Endothelial cell of umbilical vein (primary cell): ENCODE results near the gene PEMT. TPM values are rescaled to one million over a fixed set of nuclear protein-coding genes. Genes with fewer than 3 reads are reported as not detected.

Source experiments
- BruUV-seq: library from RNA; stranded (reverse); fragments of 400-500 nt; replicated peaks from 2 replicates; lab custom pipeline; 2021; lab: Mats Ljungman, UMichigan
- CTCF ChIA-PET: fragments of 300-600, 350-600 bp; sonication (Branson Sonifier 250); formaldehyde crosslinking; loops from one replicate; lab custom pipeline; 2021; ENCODE audit warnings: antibody characterized with exemption, inconsistent platforms; lab: Charles Lee
- POLR2A ChIA-PET: fragments of 300-600, 350-600 bp; sonication (Branson Sonifier 250); formaldehyde crosslinking; loops from one replicate; lab custom pipeline; 2021; ENCODE audit warnings: antibody characterized with exemption, inconsistent platforms; lab: Charles Lee
- DNase-seq: peaks from one replicate; pipeline ENCODE4 v3.0.0-alpha.2; 2011; ENCODE audit warnings: low read depth, low spot score
- FAIRE-seq: peaks from 2 replicates; lab custom pipeline; 2011; peaks lifted over from hg19 to GRCh38; lab: Jason Lieb, UNC
- H2AFZ ChIP-seq: 2 replicates; pipeline ENCODE4 v1.6.0; 2012; ENCODE audit warnings: low read depth, low read length, control low read depth, inconsistent platforms
- H3K27ac ChIP-seq: 2 replicates; pipeline ENCODE4 v1.5.1; 2011; ENCODE audit warnings: low read depth, mild to moderate bottlenecking, control low read depth, low read length, moderate library complexity; ENCODE audit not compliant: insufficient read depth
- H3K27me3 ChIP-seq, 2 experiments: 2 replicates each; pipeline versions ENCODE4 v1.6.0 to v1.6.1; 2011; ENCODE audit warnings: low read length in 2 of 2, mixed read lengths in 1 of 2; ENCODE audit not compliant: control insufficient read depth in 2 of 2, insufficient read depth in 2 of 2
- H3K36me3 ChIP-seq, 2 experiments: 2 replicates in 1 of 2; 3 replicates in 1 of 2; pipeline ENCODE4 v1.5.1; 2011; ENCODE audit warnings: low read length in 2 of 2, mild to moderate bottlenecking in 1 of 2, moderate library complexity in 1 of 2; ENCODE audit not compliant: control insufficient read depth in 2 of 2, insufficient read depth in 2 of 2; ENCODE audit errors: extremely low read depth in 1 of 2
- H3K4me1 ChIP-seq: 3 replicates; pipeline ENCODE4 v1.5.1; 2011; ENCODE audit warnings: mild to moderate bottlenecking, low read length; ENCODE audit not compliant: control insufficient read depth, insufficient read depth; ENCODE audit errors: extremely low read depth
- H3K4me2 ChIP-seq: 2 replicates; pipeline ENCODE4 v1.6.1; 2011; ENCODE audit warnings: low read length, control low read depth, mixed read lengths; ENCODE audit not compliant: insufficient read depth
- H3K4me3 ChIP-seq, 3 experiments: fragments of 200-600 bp in 1 of 3; sonication (generic), shearing (Covaris generic) in 1 of 3; replicated peaks in 1 of 3; 2 replicates each; pipeline ENCODE4 v1.5.1; 2011 to 2016; ENCODE audit warnings: control low read depth in 3 of 3, low read length in 3 of 3, mild to moderate bottlenecking in 2 of 3, inconsistent platforms in 1 of 3, low read depth in 1 of 3, moderate library complexity in 1 of 3; ENCODE audit not compliant: insufficient read depth in 1 of 3
- H3K79me2 ChIP-seq: 2 replicates; pipeline ENCODE4 v1.6.0; 2012; ENCODE audit warnings: low read length, inconsistent platforms; ENCODE audit not compliant: control insufficient read depth, insufficient read depth
- H3K9ac ChIP-seq: replicated peaks from 2 replicates; pipeline ENCODE3; 2011; ENCODE audit warnings: low read length, control low read depth; ENCODE audit not compliant: insufficient read depth; ENCODE audit errors: extremely low read depth
- H3K9me1 ChIP-seq: replicated peaks from 3 replicates; pipeline ENCODE4 v1.6.0; 2011; ENCODE audit warnings: mild to moderate bottlenecking, low read length; ENCODE audit not compliant: control insufficient read depth, insufficient read depth; ENCODE audit errors: extremely low read depth
- H3K9me3 ChIP-seq: replicated peaks from 2 replicates; pipeline ENCODE4 v1.5.1; 2012; ENCODE audit warnings: low read length, inconsistent platforms; ENCODE audit not compliant: control insufficient read depth, insufficient read depth
- H4K20me1 ChIP-seq: replicated peaks from 2 replicates; pipeline ENCODE3; 2011; ENCODE audit warnings: mild to moderate bottlenecking, low read length; ENCODE audit not compliant: control insufficient read depth, insufficient read depth; ENCODE audit errors: extremely low read depth
- EZH2 ChIP-seq: IDR thresholded peaks from 2 replicates; pipeline ENCODE4 v1.6.1; 2012; ENCODE audit warnings: borderline replicate concordance, low read depth, mild to moderate bottlenecking, moderate library complexity, low read length, inconsistent platforms; ENCODE audit not compliant: severe bottlenecking
- FOS ChIP-seq: IDR thresholded peaks from 2 replicates; pipeline ENCODE4 v1.6.1; 2011; ENCODE audit warnings: mild to moderate bottlenecking, low read length, moderate library complexity, borderline replicate concordance; ENCODE audit not compliant: insufficient read depth
- GATA2 ChIP-seq: IDR thresholded peaks from 2 replicates; pipeline ENCODE4 v1.7.0; 2011; ENCODE audit warnings: low read depth, mild to moderate bottlenecking, moderate library complexity, mixed read lengths, low read length; ENCODE audit not compliant: insufficient read length, insufficient read depth
- JUN ChIP-seq: IDR thresholded peaks from 2 replicates; pipeline ENCODE4 v1.6.1; 2011; ENCODE audit warnings: borderline replicate concordance, low read depth; ENCODE audit not compliant: insufficient read length, insufficient read depth
- MYC ChIP-seq: IDR thresholded peaks from one replicate; pipeline ENCODE4 v1.6.1; 2011; ENCODE audit warnings: mild to moderate bottlenecking, low read depth, low read length
- POLR2A ChIP-seq: IDR thresholded peaks from 2 replicates; pipeline ENCODE4 v1.6.1; 2012; ENCODE audit warnings: low read depth, mild to moderate bottlenecking, control low read depth, low read length
- POLR2AphosphoS5 ChIP-seq: IDR thresholded peaks from 2 replicates; pipeline ENCODE4 v1.6.1; 2012; ENCODE audit warnings: low read depth, mild to moderate bottlenecking, control low read depth, low read length, moderate library complexity; ENCODE audit not compliant: insufficient read depth
- dilution Hi-C: fragments of 300-500 bp; cut with MboI; formaldehyde crosslinking; loops from one replicate; pipeline ENCODE4 v1.15.0; 2019; ENCODE audit warnings: low sequenced_read_pairs; ENCODE audit not compliant: extremely low pct_ligation_motif_present
- intact Hi-C: fragments of 100-400 bp; cut with micrococcal nuclease; formaldehyde crosslinking; loops from one replicate; pipeline ENCODE4 v1.10.0; 2022
- polyA plus RNA-seq, 4 experiments: library from polyadenylated mRNA; depleted of rRNA in 3 of 4; stranded (reverse) in 3 of 4; unstranded in 1 of 4; fragments of >200 nt; gene quantifications; 2 replicates each; pipeline versions ENCODE4 v1.2.1 to v1.2.3, GENCODE V29; 2011 to 2012; ENCODE audit warnings: missing spikeins in 1 of 4
- total RNA-seq: library from RNA; stranded (reverse); gene quantifications from 2 replicates; pipeline ENCODE4 v1.2.3, GENCODE V29; 2021
- TF ChIP-seq, protein P1 (sequence below): IDR thresholded peaks from 2 replicates; pipeline ENCODE4 v1.6.1; 2011; ENCODE audit not compliant: insufficient read depth, insufficient read length
- TF ChIP-seq, protein P2 (sequence below), 2 donors: IDR thresholded peaks; 1 replicate in 1 of 2; 2 replicates in 1 of 2; pipeline ENCODE4 v1.5.1; 2011; ENCODE audit warnings: low read length in 2 of 2, mild to moderate bottlenecking in 2 of 2, moderate library complexity in 2 of 2, control low read depth in 1 of 2, inconsistent platforms in 1 of 2, low read depth in 1 of 2; ENCODE audit not compliant: insufficient read depth in 1 of 2; ENCODE audit errors: extremely low read depth in 1 of 2

The PEMT gene
- total and polyA plus RNA-seq, 2 donors (not counting 3 experiments of a cell fraction or from before 2014, with no cell fraction given) = 35.1 to 58.4 TPM

GRCh38 chr17:17491031-17491471 lies 100.5 kb downstream of the PEMT start:
- dilution Hi-C loops = no loop called here
- intact Hi-C loops = loop anchor here (10.0 kb wide), 1 partner anchor 424 kb away; no protein-coding TSS in a partner anchor
- Histone ChIP-seq H3K9me3 (no peaks in the 10 kb centered on the region), H4K20me1 (no peaks in the 10 kb centered on the region), H3K9ac (no peak overlapping the region), H3K9me1 (no peaks in the 10 kb centered on the region), H3K79me2 (no peaks in the 10 kb centered on the region), H3K4me3 (no peak overlapping the region), H3K4me1 (peaks cover 8% of the 10 kb centered on the region), H3K4me2 (no peak overlapping the region), H3K27ac (no peak overlapping the region), H3K36me3 (peaks cover 5 to 12% of the 10 kb centered on the region in 2 experiments), H3K27me3 (no peaks in the 10 kb centered on the region), H2AFZ (no peak overlapping the region)
- ChIA-PET POLR2A (no interaction called here), CTCF (interaction anchor here (1.1 to 2.1 kb wide), 5 partner anchors 48 to 136 kb away, joined by 3 to 8 read pairs (median 4); no protein-coding TSS in a partner anchor)
- DNase-seq (no peak), FAIRE-seq (no peak)
- TF ChIP-seq FOS = no peak
- TF ChIP-seq, protein P1, sequence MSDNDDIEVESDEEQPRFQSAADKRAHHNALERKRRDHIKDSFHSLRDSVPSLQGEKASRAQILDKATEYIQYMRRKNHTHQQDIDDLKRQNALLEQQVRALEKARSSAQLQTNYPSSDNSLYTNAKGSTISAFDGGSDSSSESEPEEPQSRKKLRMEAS = no peak
- no peak for TF ChIP-seq MYC
- no peak for TF ChIP-seq JUN
- TF ChIP-seq GATA2 = no peak
- TF ChIP-seq, protein P2, sequence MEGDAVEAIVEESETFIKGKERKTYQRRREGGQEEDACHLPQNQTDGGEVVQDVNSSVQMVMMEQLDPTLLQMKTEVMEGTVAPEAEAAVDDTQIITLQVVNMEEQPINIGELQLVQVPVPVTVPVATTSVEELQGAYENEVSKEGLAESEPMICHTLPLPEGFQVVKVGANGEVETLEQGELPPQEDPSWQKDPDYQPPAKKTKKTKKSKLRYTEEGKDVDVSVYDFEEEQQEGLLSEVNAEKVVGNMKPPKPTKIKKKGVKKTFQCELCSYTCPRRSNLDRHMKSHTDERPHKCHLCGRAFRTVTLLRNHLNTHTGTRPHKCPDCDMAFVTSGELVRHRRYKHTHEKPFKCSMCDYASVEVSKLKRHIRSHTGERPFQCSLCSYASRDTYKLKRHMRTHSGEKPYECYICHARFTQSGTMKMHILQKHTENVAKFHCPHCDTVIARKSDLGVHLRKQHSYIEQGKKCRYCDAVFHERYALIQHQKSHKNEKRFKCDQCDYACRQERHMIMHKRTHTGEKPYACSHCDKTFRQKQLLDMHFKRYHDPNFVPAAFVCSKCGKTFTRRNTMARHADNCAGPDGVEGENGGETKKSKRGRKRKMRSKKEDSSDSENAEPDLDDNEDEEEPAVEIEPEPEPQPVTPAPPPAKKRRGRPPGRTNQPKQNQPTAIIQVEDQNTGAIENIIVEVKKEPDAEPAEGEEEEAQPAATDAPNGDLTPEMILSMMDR (IDR thresholded peaks at IDR 0.05; ENCODE audit: extremely low read depth in 1 of 2, insufficient read depth in 1 of 2, low read depth in 1 of 2, low read length in 2 of 2) = no peak
- no peak for TF ChIP-seq POLR2AphosphoS5
- TF ChIP-seq POLR2A = no peak
- TF ChIP-seq EZH2 = no peak
- BruUV-seq = no TSS peak
